CD4-positive, alpha-beta T cell (primary cell): ENCODE data around the gene PORCN. TPM values are rescaled to one million over a fixed set of nuclear protein-coding genes. Genes with fewer than 3 reads are reported as not detected.

Source experiments
- ATAC-seq: fragments of 200-7000 bp; cut with Tn5 transposase; one replicate; pipeline ENCODE4 v1.10.0; 2022; ENCODE audit warnings: mild to moderate bottlenecking; ENCODE audit not compliant: poor library complexity
- CTCF ChIA-PET: fragments of 350-600 bp; sonication (Branson Sonifier 250); formaldehyde crosslinking; loops from one replicate; lab custom pipeline; 2021; ENCODE audit warnings: antibody characterized with exemption, inconsistent platforms; lab: Charles Lee
- POLR2A ChIA-PET: fragments of 350-600 bp; sonication (Branson Sonifier 250); formaldehyde crosslinking; loops from one replicate; lab custom pipeline; 2021; ENCODE audit warnings: antibody characterized with exemption, inconsistent platforms; lab: Charles Lee
- DNase-seq, 14 experiments: peaks; one replicate each; pipeline ENCODE4 v3.0.0-alpha.2; 2013 to 2020; ENCODE audit warnings: mixed read lengths in 2 of 14
- H3K27ac ChIP-seq, 2 donors: one replicate each; pipeline versions ENCODE4 v1.5.1 to v1.7.0; 2013; ENCODE audit warnings: low read length in 2 of 2, low read depth in 1 of 2, mild to moderate bottlenecking in 1 of 2
- H3K27me3 ChIP-seq, 2 experiments: 1 replicate in 1 of 2; 2 replicates in 1 of 2; pipeline versions ENCODE4 v1.6.1 to v1.7.0; 2013; ENCODE audit warnings: low read length in 2 of 2, control low read depth in 1 of 2, mild to moderate bottlenecking in 1 of 2, moderate library complexity in 1 of 2; ENCODE audit not compliant: insufficient read depth in 2 of 2, control insufficient read depth in 1 of 2
- H3K36me3 ChIP-seq: one replicate; pipeline ENCODE4 v1.6.1; 2013; ENCODE audit warnings: low read length, control low read depth; ENCODE audit not compliant: insufficient read depth
- H3K4me1 ChIP-seq: one replicate; pipeline ENCODE4 v1.6.1; 2013; ENCODE audit warnings: low read length, control low read depth; ENCODE audit not compliant: insufficient read depth
- H3K4me3 ChIP-seq: one replicate; pipeline ENCODE4 v1.5.1; 2013; ENCODE audit warnings: mild to moderate bottlenecking, low read length, moderate library complexity
- H3K9me3 ChIP-seq, 2 experiments: 1 replicate in 1 of 2; 2 replicates in 1 of 2; pipeline versions ENCODE4 v1.6.1 to v1.7.0; 2013; ENCODE audit warnings: low read length in 2 of 2, mild to moderate bottlenecking in 2 of 2, control low read depth in 1 of 2, moderate library complexity in 1 of 2; ENCODE audit not compliant: control insufficient read depth in 1 of 2, insufficient read depth in 1 of 2
- H3K27ac Mint-ChIP-seq: one replicate; pipeline ENCODE4 v1.8.0; 2020; ENCODE audit warnings: mixed read lengths
- H3K27me3 Mint-ChIP-seq: one replicate; pipeline ENCODE4 v1.8.0; 2021; ENCODE audit warnings: mixed read lengths
- H3K36me3 Mint-ChIP-seq: one replicate; pipeline ENCODE4 v1.8.0; 2021; ENCODE audit warnings: low read depth, mixed read lengths
- H3K4me1 Mint-ChIP-seq: one replicate; pipeline ENCODE4 v1.8.0; 2021; ENCODE audit warnings: low read depth, mixed read lengths
- H3K4me3 Mint-ChIP-seq: one replicate; pipeline ENCODE4 v1.8.0; 2020; ENCODE audit warnings: mild to moderate bottlenecking, mixed read lengths
- H3K9me3 Mint-ChIP-seq: one replicate; pipeline ENCODE4 v1.8.0; 2020; ENCODE audit warnings: mixed read lengths
- CTCF ChIP-seq: fragments of 200-600 bp; IDR thresholded peaks from one replicate; pipeline ENCODE4 v1.8.0; 2022; ENCODE audit warnings: antibody characterized with exemption, mild to moderate bottlenecking
- intact Hi-C, 2 experiments: fragments of 100-400 bp; cut with DNase I in 1 of 2; cut with micrococcal nuclease in 1 of 2; formaldehyde crosslinking; loops; one replicate each; pipeline versions ENCODE4 v1.15.1 to v1.9.0; 2023 to 2025; cut with DNase I, micrococcal nuclease
- total RNA-seq, 174 experiments: library from RNA in 2 of 174; stranded (reverse) in 2 of 174; gene quantifications; one replicate each; pipeline ENCODE4 v1.2.3 and lab custom pipeline; 2021 to 2026

Gene PORCN
- total RNA-seq, 2 experiments from 2014 or later = 12.0 to 14.1 TPM

GRCh38 chrX:48468693-48469691 is 39.8 kb upstream of the PORCN start:
- H3K9me3 Mint-ChIP-seq = no peaks in the 10 kb centered on the region
- POLR2A ChIA-PET = interaction anchor here (0.7 to 3.0 kb wide), 4 partner anchors 11 to 386 kb away, joined by 3 to 11 read pairs (median 7); partner anchors contain the start of genes RBM3 and TBC1D25
- no peak overlapping the region for H3K27ac ChIP-seq
- H3K27me3 Mint-ChIP-seq = no peaks in the 10 kb centered on the region
- peak overlapping the region; percentile 94 for H3K4me3 Mint-ChIP-seq
- H3K27ac Mint-ChIP-seq = peak overlapping the region; percentile 75
- peaks cover 25% of the 10 kb centered on the region for H3K4me1 ChIP-seq
- H3K4me1 Mint-ChIP-seq = peaks cover 40% of the 10 kb centered on the region
- no peaks in the 10 kb centered on the region for H3K27me3 ChIP-seq
- H3K4me3 ChIP-seq = peak overlapping the region; percentile 73
- CTCF ChIA-PET = interaction anchor here (0.7 to 1.6 kb wide), 3 partner anchors 71 to 668 kb away, joined by 3 to 6 read pairs (median 4); partner anchors contain the start of gene TBC1D25
- TF ChIP-seq CTCF = peak; percentile 33
- DNase-seq (peak in 10 of 14 experiments; percentile 21 to 63 (median 42)), ATAC-seq (peak; percentile 45)
- peaks cover 15% of the 10 kb centered on the region for H3K36me3 Mint-ChIP-seq
- intact Hi-C loops = loop anchor here in 1 of 2 experiments (5.0 kb wide), 1 partner anchor 387 kb away; no protein-coding TSS in a partner anchor
- H3K9me3 ChIP-seq = no peaks in the 10 kb centered on the region
- H3K36me3 ChIP-seq = peaks cover 5% of the 10 kb centered on the region

GRCh38 chrX:48470110-48470832 is 38.5 kb upstream of the PORCN start, which contains the start of gene SLC38A5:
TSS of gene SLC38A5 (minus strand) at chrX:48470260. CDS start at chrX:48467924, 2,336 bp downstream.
- Histone ChIP-seq H3K27me3 (no peaks in the 10 kb centered on the region), H3K4me3 (peak within 1 kb of the TSS; percentile 73), H3K27ac (no peak within 1 kb of the TSS), H3K36me3 (peaks cover 4% of the 10 kb centered on the region), H3K4me1 (peaks cover 28% of the 10 kb centered on the region), H3K9me3 (no peaks in the 10 kb centered on the region)
- H3K9me3 Mint-ChIP-seq = no peaks in the 10 kb centered on the region
- peaks cover 9% of the 10 kb centered on the region for H3K36me3 Mint-ChIP-seq
- CTCF ChIA-PET = no interaction called here
- intact Hi-C loops = loop anchor here in 1 of 2 experiments (10.0 kb wide), 2 partner anchors 105 to 815 kb away; partner anchors contain the start of genes ELK1, RBM3 and UXT
- DNase-seq (no peak), ATAC-seq (no peak)
- POLR2A ChIA-PET = no interaction called here
- H3K27me3 Mint-ChIP-seq = no peaks in the 10 kb centered on the region
- no peak for TF ChIP-seq CTCF
- peak within 1 kb of the TSS; percentile 94 for H3K4me3 Mint-ChIP-seq
- H3K4me1 Mint-ChIP-seq = peaks cover 36% of the 10 kb centered on the region
- peak within 1 kb of the TSS; percentile 75 for H3K27ac Mint-ChIP-seq

GRCh38 chrX:48470833-48471118 is 38.0 kb upstream of the PORCN start:
- Histone ChIP-seq H3K4me3 (no peak overlapping the region), H3K27ac (no peak overlapping the region), H3K36me3 (peaks cover 1% of the 10 kb centered on the region), H3K4me1 (peaks cover 28% of the 10 kb centered on the region), H3K9me3 (no peaks in the 10 kb centered on the region), H3K27me3 (no peaks in the 10 kb centered on the region)
- DNase-seq = no peak
- Mint-ChIP-seq H3K27ac (no peak overlapping the region), H3K36me3 (peaks cover 4% of the 10 kb centered on the region), H3K9me3 (no peaks in the 10 kb centered on the region), H3K4me3 (no peak overlapping the region), H3K4me1 (peaks cover 34% of the 10 kb centered on the region), H3K27me3 (no peaks in the 10 kb centered on the region)
- no peak for ATAC-seq
- POLR2A ChIA-PET = no interaction called here
- CTCF ChIA-PET = no interaction called here
- intact Hi-C loops = loop anchor here in 1 of 2 experiments (10.0 kb wide), 2 partner anchors 104 to 816 kb away; partner anchors contain the start of genes ELK1, RBM3 and UXT
- TF ChIP-seq CTCF = no peak
